H1 (cell line): ENCODE data around the gene IL19. TPM values are rescaled to one million over a fixed set of nuclear protein-coding genes. Genes with fewer than 3 reads are reported as not detected.

ENCODE experiments used
- CTCF ChIA-PET: fragments of 300-600 bp; sonication (Branson Sonifier 250); formaldehyde crosslinking; loops from one replicate; lab custom pipeline; 2021; ENCODE audit not compliant: partially characterized antibody; lab: Charles Lee
- POLR2A ChIA-PET: fragments of 300-600 bp; sonication (Branson Sonifier 250); formaldehyde crosslinking; loops from one replicate; lab custom pipeline; 2021; ENCODE audit warnings: inconsistent platforms; ENCODE audit not compliant: partially characterized antibody; lab: Charles Lee
- DNase-seq, 2 experiments: peaks; one replicate each; pipeline versions ENCODE4 v3.0.0 to v3.0.0-alpha.2; 2010 to 2022; ENCODE audit warnings: low spot score in 2 of 2, low read depth in 1 of 2, mixed read lengths in 1 of 2
- FAIRE-seq: peaks from 2 replicates; lab custom pipeline; 2011; peaks lifted over from hg19 to GRCh38; lab: Jason Lieb, UNC
- H2AFZ ChIP-seq: 2 replicates; pipeline ENCODE4 v1.8.1; 2012; ENCODE audit warnings: low read length, inconsistent platforms
- H2AK5ac ChIP-seq: 2 replicates; pipeline ENCODE4 v1.6.1; 2013; ENCODE audit warnings: low read depth, low read length
- H2BK120ac ChIP-seq: replicated peaks from 2 replicates; pipeline ENCODE3; 2013; ENCODE audit warnings: low read depth, low read length, inconsistent platforms
- H2BK12ac ChIP-seq: 2 replicates; pipeline ENCODE4 v1.6.1; 2013; ENCODE audit warnings: low read depth, low read length
- H2BK15ac ChIP-seq: 2 replicates; pipeline ENCODE4 v1.6.1; 2013; ENCODE audit warnings: low read length
- H2BK20ac ChIP-seq: 2 replicates; pipeline ENCODE4 v1.6.1; 2013; ENCODE audit warnings: low read length
- H2BK5ac ChIP-seq: 2 replicates; pipeline ENCODE4 v1.6.1; 2013; ENCODE audit warnings: low read depth, low read length
- H3K14ac ChIP-seq: 2 replicates; pipeline ENCODE4 v1.6.1; 2013; ENCODE audit warnings: inconsistent platforms; ENCODE audit not compliant: insufficient read length
- H3K18ac ChIP-seq: 2 replicates; pipeline ENCODE4 v1.6.1; 2013; ENCODE audit warnings: low read length; ENCODE audit errors: extremely low read depth
- H3K23ac ChIP-seq: 2 replicates; pipeline ENCODE4 v1.6.1; 2013; ENCODE audit warnings: inconsistent platforms; ENCODE audit not compliant: insufficient read length
- H3K23me2 ChIP-seq: 2 replicates; pipeline ENCODE4 v1.6.1; 2013; ENCODE audit warnings: low read depth, low read length
- H3K27ac ChIP-seq: 2 replicates; pipeline ENCODE4 v1.6.1; 2011; ENCODE audit warnings: low read depth, low read length, inconsistent platforms
- H3K27me3 ChIP-seq, 4 experiments: replicated peaks in 1 of 4; 1 replicate in 1 of 4; 2 replicates in 3 of 4; pipeline versions ENCODE4 v1.6.1 to v1.8.1; 2011 to 2013; ENCODE audit warnings: low read length in 3 of 4, mild to moderate bottlenecking in 3 of 4, inconsistent platforms in 2 of 4, mixed read lengths in 2 of 4, moderate library complexity in 1 of 4; ENCODE audit not compliant: control insufficient read depth in 3 of 4, insufficient read depth in 3 of 4; ENCODE audit errors: extremely low read depth in 1 of 4
- H3K36me3 ChIP-seq, 4 experiments: 2 replicates each; pipeline versions ENCODE4 v1.6.1 to v1.8.1; 2011 to 2013; ENCODE audit warnings: mild to moderate bottlenecking in 4 of 4, low read length in 3 of 4, moderate library complexity in 2 of 4, control low read depth in 1 of 4, inconsistent platforms in 1 of 4; ENCODE audit not compliant: insufficient read depth in 4 of 4, control insufficient read depth in 2 of 4
- H3K4ac ChIP-seq: replicated peaks from 2 replicates; pipeline ENCODE3; 2013; ENCODE audit warnings: low read length, low read depth, mixed read lengths, inconsistent platforms; ENCODE audit not compliant: insufficient read length
- H3K4me1 ChIP-seq, 4 experiments: replicated peaks in 1 of 4; 1 replicate in 1 of 4; 2 replicates in 3 of 4; pipeline versions ENCODE4 v1.6.1 to v1.8.1; 2011 to 2013; ENCODE audit warnings: low read length in 3 of 4, inconsistent platforms in 2 of 4, mixed read lengths in 1 of 4; ENCODE audit not compliant: insufficient read depth in 4 of 4, control insufficient read depth in 3 of 4
- H3K4me2 ChIP-seq, 2 experiments: 2 replicates each; pipeline versions ENCODE4 v1.6.1 to v1.8.1; 2011 to 2013; ENCODE audit warnings: low read depth in 2 of 2, low read length in 2 of 2, control low read depth in 1 of 2, inconsistent platforms in 1 of 2, mild to moderate bottlenecking in 1 of 2; ENCODE audit not compliant: insufficient read depth in 1 of 2
- H3K4me3 ChIP-seq, 4 experiments: fragments of 200-600, 300-600 bp in 1 of 4; sonication (generic), shearing (Covaris generic), sonication (Bioruptor Twin) in 1 of 4; 2 replicates each; pipeline versions ENCODE4 v1.5.1 to v1.8.1; 2011 to 2016; ENCODE audit warnings: low read length in 4 of 4, low read depth in 3 of 4, control low read depth in 2 of 4, inconsistent platforms in 2 of 4, mild to moderate bottlenecking in 2 of 4, mixed read lengths in 1 of 4, moderate library complexity in 1 of 4; ENCODE audit not compliant: insufficient read depth in 2 of 4; ENCODE audit errors: extremely low read depth in 1 of 4
- H3K56ac ChIP-seq: replicated peaks from 2 replicates; pipeline ENCODE3; 2013; ENCODE audit warnings: low read depth, mild to moderate bottlenecking, mixed read lengths, low read length, inconsistent platforms; ENCODE audit not compliant: insufficient read length
- H3K79me1 ChIP-seq: 2 replicates; pipeline ENCODE4 v1.6.1; 2013; ENCODE audit warnings: low read depth, low read length, control low read depth
- H3K79me2 ChIP-seq, 2 experiments: 2 replicates each; pipeline versions ENCODE4 v1.6.1 to v1.8.1; 2012 to 2013; ENCODE audit warnings: low read length in 2 of 2, mild to moderate bottlenecking in 2 of 2, inconsistent platforms in 1 of 2; ENCODE audit not compliant: insufficient read depth in 2 of 2, control insufficient read depth in 1 of 2
- H3K9ac ChIP-seq, 4 experiments: replicated peaks in 1 of 4; 1 replicate in 1 of 4; 2 replicates in 3 of 4; pipeline versions ENCODE4 v1.6.1 to v1.8.1; 2011 to 2013; ENCODE audit warnings: low read depth in 3 of 4, low read length in 3 of 4, control low read depth in 2 of 4, mild to moderate bottlenecking in 2 of 4, moderate library complexity in 2 of 4, inconsistent platforms in 1 of 4; ENCODE audit errors: extremely low read depth in 1 of 4
- H3K9me3 ChIP-seq, 2 experiments: 2 replicates each; pipeline versions ENCODE4 v1.6.1 to v1.8.1; 2012 to 2013; ENCODE audit warnings: mild to moderate bottlenecking in 2 of 2, moderate library complexity in 2 of 2, control low read depth in 1 of 2, inconsistent platforms in 1 of 2, low read depth in 1 of 2, low read length in 1 of 2, mixed read lengths in 1 of 2; ENCODE audit not compliant: insufficient read depth in 2 of 2
- H4K20me1 ChIP-seq, 2 experiments: replicated peaks in 1 of 2; 2 replicates each; pipeline versions ENCODE3 to v1.8.1; 2011 to 2013; ENCODE audit warnings: inconsistent platforms in 2 of 2, low read length in 2 of 2, mild to moderate bottlenecking in 1 of 2; ENCODE audit not compliant: insufficient read depth in 2 of 2, control insufficient read depth in 1 of 2
- H4K5ac ChIP-seq: 2 replicates; pipeline ENCODE4 v1.6.1; 2013; ENCODE audit warnings: low read length, low read depth, mixed read lengths, inconsistent platforms; ENCODE audit not compliant: insufficient read length
- H4K8ac ChIP-seq: 2 replicates; pipeline ENCODE4 v1.8.0; 2013; ENCODE audit warnings: mild to moderate bottlenecking, moderate library complexity, low read length, inconsistent platforms; ENCODE audit not compliant: insufficient read depth; ENCODE audit errors: extremely low read depth
- H4K91ac ChIP-seq: replicated peaks from 2 replicates; pipeline ENCODE3; 2013; ENCODE audit warnings: low read length, mixed read lengths, inconsistent platforms; ENCODE audit not compliant: insufficient read length
- CBX8 ChIP-seq: fragments of 300-800, 300-1000 bp; sonication (generic); IDR thresholded peaks from 2 replicates; pipeline ENCODE4 v1.7.1; 2016; ENCODE audit warnings: low read depth, low read length, borderline replicate concordance
- EP300 ChIP-seq, 2 experiments: IDR thresholded peaks; 1 replicate in 1 of 2; 2 replicates in 1 of 2; pipeline ENCODE4 v1.6.1; 2011 to 2012; ENCODE audit warnings: low read depth in 2 of 2, low read length in 2 of 2, mild to moderate bottlenecking in 2 of 2, borderline replicate concordance in 1 of 2, inconsistent platforms in 1 of 2, moderate library complexity in 1 of 2
- RBBP5 ChIP-seq: IDR thresholded peaks from 2 replicates; pipeline ENCODE4 v1.7.1; 2012; ENCODE audit warnings: low read depth, mild to moderate bottlenecking, inconsistent platforms, low read length, moderate library complexity, borderline replicate concordance
- WGBS, 2 experiments: shearing (Covaris generic) in 1 of 2; methylation state at CpG; one replicate each; pipeline versions ENCODE4 v1.1.6 to v1.1.7; 2013 to 2015; ENCODE audit warnings: low lambda C conversion rate in 2 of 2, mixed read lengths in 2 of 2, inconsistent platforms in 1 of 2, low coverage in 1 of 2, missing lambda C conversion rate in 1 of 2; ENCODE audit not compliant: insufficient replicate concordance in 2 of 2, insufficient coverage in 1 of 2, insufficient read length in 1 of 2; ENCODE audit errors: extremely low coverage in 1 of 2, missing lambda C conversion rate in 1 of 2; 5-methylcytosine and 5-hydroxymethylcytosine counted together
- polyA plus RNA-seq, 7 experiments: library from polyadenylated mRNA; depleted of rRNA in 3 of 7; stranded (reverse) in 5 of 7; unstranded in 2 of 7; fragments of >200 nt in 5 of 7; fragments of 200-250 nt in 2 of 7; gene quantifications; 1 replicate in 5 of 7; 2 replicates in 1 of 7; 4 replicates in 1 of 7; pipeline versions ENCODE4 v1.2.1 to v1.2.3, GENCODE V29; 2011 to 2013; ENCODE audit warnings: missing spikeins in 2 of 7, mixed read lengths in 2 of 7
- total RNA-seq: library from RNA; stranded (reverse); fragmentation: NEBNext Ultra II Directional; extraction: Animal tissue kit (Norgen Biotek cat#: 25700); gene quantifications from 2 replicates; pipeline ENCODE4 v1.2.1, GENCODE V29; 2021

The IL19 gene
- total and polyA plus RNA-seq, 2 of the 8 experiments (the other 6 are each of a cell fraction or from before 2014, with no cell fraction given) = not detected

GRCh38 chr1:206776229-206776628 is 5.7 kb downstream of the IL19 start:
- H2BK5ac ChIP-seq = no peak overlapping the region
- H3K14ac ChIP-seq = no peak overlapping the region

More at GRCh38 chr1:206776229-206776628, 5.7 kb downstream of the IL19 start:
- Histone ChIP-seq H2BK20ac (no peak overlapping the region), H3K79me1 (no peaks in the 10 kb centered on the region), H4K20me1 (no peaks in the 10 kb centered on the region), H2BK120ac (no peak overlapping the region), H4K91ac (no peak overlapping the region), H2AFZ (peak overlapping the region; percentile 76; the same call in 1 of the 2 replicates), H3K79me2 (no peaks in the 10 kb centered on the region), H3K23ac (no peak overlapping the region), H3K18ac (no peak overlapping the region), H3K4me3 (no peak overlapping the region), H2BK15ac (no peak overlapping the region), H3K56ac (no peak overlapping the region), H3K27ac (no peak overlapping the region), H2BK12ac (no peak overlapping the region), H3K4me2 (no peak overlapping the region), H4K5ac (no peak overlapping the region), H3K9ac (no peak overlapping the region), H3K4me1 (no peaks in the 10 kb centered on the region), H3K23me2 (no peaks in the 10 kb centered on the region; the same call in 1 of the 2 replicates), H4K8ac (no peak overlapping the region), H3K9me3 (no peaks in the 10 kb centered on the region), H3K4ac (no peak overlapping the region)
- DNase-seq (no peak), FAIRE-seq (no peak)
- 83% methylated on average over 4 of the region's 4 CpGs; no CpG with 5 or more reads in 1 of the 2 experiments for WGBS, 2 experiments
- ChIA-PET POLR2A (no interaction called here), CTCF (interaction anchor here (0.6 to 5.7 kb wide), 13 partner anchors 9 to 299 kb away, joined by 3 to 22 read pairs (median 5); partner anchors contain the start of gene IL20)
- TF ChIP-seq RBBP5 = no peak
- no peak for TF ChIP-seq EP300 (IDR thresholded peaks at IDR 0.05; ENCODE audit: borderline replicate concordance in 1 of 2, low read depth in 2 of 2, low read length in 2 of 2)
- TF ChIP-seq CBX8 = no peak
- TF ChIP-seq, all 59 proteins: peak for 0
- Histone ChIP-seq H3K36me3 (no peaks in the 10 kb centered on the region), H2AK5ac (no peak overlapping the region), H3K27me3 (no peaks in the 10 kb centered on the region)
